SU-DHL-6 (cell line): ENCODE measurements around the gene CDKAL1.

Experiments used
- H2AFZ ChIP-seq: fragments of 200-600 bp; sonication (generic); 2 replicates; pipeline ENCODE4 v1.6.1; 2014; ENCODE audit warnings: low read depth, mild to moderate bottlenecking, moderate library complexity, mixed read lengths, antibody characterized with exemption, low read length; ENCODE audit not compliant: severe bottlenecking
- H3F3A ChIP-seq: fragments of 200-600 bp; shearing (Covaris generic); 2 replicates; pipeline ENCODE4 v1.6.0; 2016; ENCODE audit warnings: antibody characterized with exemption, mild to moderate bottlenecking; ENCODE audit not compliant: insufficient read depth
- H3K27ac ChIP-seq: fragments of 200-600 bp; sonication (generic); 2 replicates; pipeline ENCODE4 v1.5.1; 2016; ENCODE audit warnings: low read depth, mild to moderate bottlenecking, low read length, moderate library complexity, mixed read lengths
- H3K27me3 ChIP-seq: fragments of 200-600 bp; sonication (generic), shearing (Covaris generic); 2 replicates; pipeline ENCODE4 v1.6.0; 2014; ENCODE audit warnings: mild to moderate bottlenecking, low read length
- H3K36me3 ChIP-seq: fragments of 200-600 bp; sonication (generic); 2 replicates; pipeline ENCODE4 v1.6.1; 2014; ENCODE audit warnings: mild to moderate bottlenecking, low read length, mixed read lengths
- H3K4me2 ChIP-seq: fragments of 300-600, 200-600 bp; shearing (Covaris generic), sonication (generic); 2 replicates; pipeline ENCODE4 v1.6.0; 2014; ENCODE audit warnings: low read length, low read depth, mild to moderate bottlenecking; ENCODE audit not compliant: poor library complexity, severe bottlenecking
- H3K4me3 ChIP-seq: fragments of 200-600 bp; sonication (generic); 2 replicates; pipeline ENCODE4 v1.5.1; 2014; ENCODE audit warnings: antibody characterized with exemption, low read length, mild to moderate bottlenecking, mixed read lengths; ENCODE audit not compliant: insufficient read depth, poor library complexity, severe bottlenecking
- H3K79me2 ChIP-seq: fragments of 200-600 bp; sonication (generic); 2 replicates; pipeline ENCODE4 v1.6.1; 2014; ENCODE audit warnings: mild to moderate bottlenecking, low read length, moderate library complexity; ENCODE audit not compliant: insufficient read depth
- H3K9ac ChIP-seq: fragments of 200-600 bp; sonication (generic); 2 replicates; pipeline ENCODE4 v1.7.0; 2014; ENCODE audit warnings: mild to moderate bottlenecking, low read length
- H3K9me2 ChIP-seq: fragments of 200-600 bp; sonication (generic); replicated peaks from 2 replicates; pipeline ENCODE4 v1.6.1; 2014; ENCODE audit warnings: low read length; ENCODE audit not compliant: insufficient read depth
- H3K9me3 ChIP-seq: fragments of 200-600 bp; sonication (generic); 2 replicates; pipeline ENCODE4 v1.6.1; 2014; ENCODE audit warnings: low read length, mixed read lengths; ENCODE audit not compliant: insufficient read depth
- H4K20me1 ChIP-seq: fragments of 200-600 bp; sonication (generic); 2 replicates; pipeline ENCODE4 v1.6.1; 2014; ENCODE audit warnings: low read depth, mild to moderate bottlenecking, antibody characterized with exemption, low read length, moderate library complexity, mixed read lengths
- EZH2phosphoT487 ChIP-seq: fragments of 200-600 bp; sonication (generic), shearing (Covaris generic); conservative IDR thresholded peaks from 2 replicates; pipeline ENCODE4 v1.6.1; 2018; ENCODE audit warnings: mild to moderate bottlenecking, antibody characterized with exemption, low read length, moderate library complexity, mixed read lengths
- TF ChIP-seq, protein P1 (sequence below): fragments of 200-600 bp; sonication (generic); IDR thresholded peaks from one replicate; pipeline ENCODE4 v1.5.1; 2017; ENCODE audit warnings: antibody characterized with exemption, mild to moderate bottlenecking, low read length, moderate library complexity; ENCODE audit not compliant: insufficient read depth, poor library complexity, severe bottlenecking

CDKAL1 gene

DNA sequence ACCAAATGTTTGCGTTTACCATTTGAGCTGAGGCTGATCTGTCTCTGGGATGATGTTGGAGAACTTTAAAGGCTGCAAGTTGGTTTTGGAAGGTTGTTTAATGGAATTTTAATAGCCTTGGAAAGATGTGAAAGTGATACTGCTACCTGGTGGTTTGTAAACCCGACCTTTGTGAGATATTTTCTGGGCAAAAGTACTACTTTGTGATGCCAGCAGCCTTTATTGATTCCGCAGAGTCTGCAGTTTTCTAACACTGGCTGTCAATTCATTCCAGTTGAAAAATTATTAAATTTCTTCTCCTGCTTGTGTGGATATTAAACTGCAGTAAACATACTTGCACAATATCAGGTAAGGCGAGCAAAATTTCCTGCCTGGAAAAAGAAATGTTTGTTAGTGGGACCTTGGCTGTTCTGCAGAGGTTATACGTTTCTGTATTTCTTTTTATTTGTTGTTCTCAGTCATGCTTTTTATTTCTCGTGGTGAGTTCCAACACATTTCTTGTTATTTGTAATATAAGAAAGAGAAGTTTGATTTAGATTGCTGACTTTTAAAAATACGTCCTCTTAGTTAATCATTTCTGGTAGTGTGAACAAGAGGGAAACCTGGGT is 322.5 kb downstream of the CDKAL1 start:
- Histone ChIP-seq H3K9me3 (no peaks in the 10 kb centered on the region), H3K9me2 (no peaks in the 10 kb centered on the region), H3F3A (no peaks in the 10 kb centered on the region), H3K4me2 (no peak overlapping the region), H3K36me3 (no peaks in the 10 kb centered on the region), H3K27ac (no peak overlapping the region), H3K4me3 (no peak overlapping the region), H2AFZ (no peak overlapping the region), H3K79me2 (no peaks in the 10 kb centered on the region), H3K9ac (no peak overlapping the region), H3K27me3 (no peaks in the 10 kb centered on the region), H4K20me1 (no peaks in the 10 kb centered on the region)
- TF ChIP-seq, protein P1, sequence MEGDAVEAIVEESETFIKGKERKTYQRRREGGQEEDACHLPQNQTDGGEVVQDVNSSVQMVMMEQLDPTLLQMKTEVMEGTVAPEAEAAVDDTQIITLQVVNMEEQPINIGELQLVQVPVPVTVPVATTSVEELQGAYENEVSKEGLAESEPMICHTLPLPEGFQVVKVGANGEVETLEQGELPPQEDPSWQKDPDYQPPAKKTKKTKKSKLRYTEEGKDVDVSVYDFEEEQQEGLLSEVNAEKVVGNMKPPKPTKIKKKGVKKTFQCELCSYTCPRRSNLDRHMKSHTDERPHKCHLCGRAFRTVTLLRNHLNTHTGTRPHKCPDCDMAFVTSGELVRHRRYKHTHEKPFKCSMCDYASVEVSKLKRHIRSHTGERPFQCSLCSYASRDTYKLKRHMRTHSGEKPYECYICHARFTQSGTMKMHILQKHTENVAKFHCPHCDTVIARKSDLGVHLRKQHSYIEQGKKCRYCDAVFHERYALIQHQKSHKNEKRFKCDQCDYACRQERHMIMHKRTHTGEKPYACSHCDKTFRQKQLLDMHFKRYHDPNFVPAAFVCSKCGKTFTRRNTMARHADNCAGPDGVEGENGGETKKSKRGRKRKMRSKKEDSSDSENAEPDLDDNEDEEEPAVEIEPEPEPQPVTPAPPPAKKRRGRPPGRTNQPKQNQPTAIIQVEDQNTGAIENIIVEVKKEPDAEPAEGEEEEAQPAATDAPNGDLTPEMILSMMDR = no peak
- TF ChIP-seq EZH2phosphoT487 = no peak

DNA sequence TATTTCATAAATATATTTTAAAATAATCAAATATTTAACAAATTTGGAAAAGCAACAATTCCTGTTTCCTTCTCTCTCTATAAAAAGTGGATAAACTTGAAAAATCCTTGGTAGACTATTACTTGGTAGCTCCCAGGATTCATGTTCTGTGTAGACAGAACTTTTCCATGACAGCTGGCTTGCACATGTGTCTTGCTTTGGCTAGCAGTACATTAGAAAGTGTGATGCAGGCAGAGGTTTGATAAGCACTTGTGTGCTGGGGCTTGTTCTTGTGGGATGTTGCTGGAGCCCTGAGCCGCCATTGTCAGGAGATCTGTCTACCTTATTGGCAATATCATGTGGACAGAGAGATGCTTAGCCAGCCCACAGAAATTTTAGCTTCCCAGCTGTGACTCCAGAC is 327.2 kb downstream of the CDKAL1 start:
- H3K9ac ChIP-seq = no peak overlapping the region
- no peaks in the 10 kb centered on the region for H3K27me3 ChIP-seq
- no peaks in the 10 kb centered on the region for H3K9me2 ChIP-seq
- no peaks in the 10 kb centered on the region for H3K79me2 ChIP-seq
- no peak for TF ChIP-seq EZH2phosphoT487
- H3K36me3 ChIP-seq = no peaks in the 10 kb centered on the region
- H3F3A ChIP-seq = no peaks in the 10 kb centered on the region
- H2AFZ ChIP-seq = no peak overlapping the region
- H3K27ac ChIP-seq = no peak overlapping the region
- no peak overlapping the region for H3K4me3 ChIP-seq
- H4K20me1 ChIP-seq = no peaks in the 10 kb centered on the region
- H3K4me2 ChIP-seq = no peak overlapping the region
- H3K9me3 ChIP-seq = no peaks in the 10 kb centered on the region

DNA sequence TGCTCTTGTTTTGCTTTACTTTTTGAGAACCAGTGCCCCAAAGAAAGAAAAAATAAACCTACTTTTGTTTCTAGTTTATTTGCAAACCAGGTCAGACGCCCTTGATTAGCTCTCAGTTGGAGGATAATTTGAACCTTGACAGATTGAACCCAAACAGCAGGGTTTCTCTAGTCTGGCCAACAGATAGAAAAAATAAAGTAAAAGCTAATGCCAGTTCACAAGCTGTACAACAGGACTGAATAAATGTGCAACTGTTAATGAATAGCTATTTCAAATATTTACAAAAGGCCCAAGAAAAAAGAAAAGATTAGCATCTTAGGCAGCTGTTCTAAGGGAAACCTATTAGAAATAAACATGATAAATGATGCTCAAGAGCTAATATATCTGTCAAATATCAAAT is 331.8 kb downstream of the CDKAL1 start:
- H3K4me3 ChIP-seq = no peak overlapping the region
- H3K27ac ChIP-seq = no peak overlapping the region
- TF ChIP-seq, protein P1 = no peak
- no peak for TF ChIP-seq EZH2phosphoT487
- H3K9ac ChIP-seq = no peak overlapping the region
- H3K9me3 ChIP-seq = no peaks in the 10 kb centered on the region
- no peak overlapping the region for H3K4me2 ChIP-seq
- no peaks in the 10 kb centered on the region for H3K79me2 ChIP-seq
- no peaks in the 10 kb centered on the region for H4K20me1 ChIP-seq
- no peaks in the 10 kb centered on the region for H3K36me3 ChIP-seq
- no peak overlapping the region for H2AFZ ChIP-seq
- H3K27me3 ChIP-seq = no peaks in the 10 kb centered on the region
- H3F3A ChIP-seq = no peaks in the 10 kb centered on the region
- H3K9me2 ChIP-seq = no peaks in the 10 kb centered on the region

DNA sequence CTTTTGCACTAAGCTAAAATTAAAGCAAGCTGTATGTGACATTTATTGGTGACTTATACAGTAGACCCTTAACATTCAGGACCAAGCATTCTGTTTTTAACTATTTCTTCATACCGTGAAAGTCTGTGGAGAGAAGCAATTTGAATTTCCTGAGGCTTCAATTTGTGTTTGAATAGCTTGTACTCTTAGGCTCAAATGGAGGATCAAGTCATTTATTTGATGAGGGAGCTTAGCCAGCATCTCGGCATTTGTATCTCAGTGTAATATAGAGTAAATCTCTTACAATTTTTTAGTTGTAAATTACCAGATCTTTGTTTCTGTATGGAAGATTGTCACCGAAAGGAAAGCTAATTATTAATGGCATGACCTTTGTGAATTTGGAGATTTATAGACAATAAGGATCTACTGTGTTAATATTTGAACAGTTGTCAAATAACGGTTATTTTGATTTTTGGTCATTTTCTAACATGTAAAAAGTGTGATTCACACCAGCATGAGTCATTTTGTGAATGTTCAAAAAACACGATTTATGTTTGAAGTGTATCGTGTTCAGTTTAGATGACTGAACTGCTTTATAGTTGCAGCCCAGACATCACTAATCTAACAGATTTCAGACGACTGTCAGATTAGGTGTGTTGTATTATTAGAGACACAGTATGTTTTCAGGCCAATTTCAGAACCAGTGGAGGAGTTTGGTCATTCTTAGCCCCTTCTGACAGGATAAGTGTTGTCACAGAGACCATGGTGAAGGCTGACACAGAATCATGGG is 332.9 kb downstream of the CDKAL1 start:
- Histone ChIP-seq H3K4me2 (no peak overlapping the region), H3K27me3 (no peaks in the 10 kb centered on the region), H3K9ac (no peak overlapping the region), H3K9me2 (no peaks in the 10 kb centered on the region), H3K79me2 (no peaks in the 10 kb centered on the region), H3K9me3 (no peaks in the 10 kb centered on the region), H2AFZ (no peak overlapping the region), H3K36me3 (no peaks in the 10 kb centered on the region), H3F3A (no peaks in the 10 kb centered on the region), H4K20me1 (no peaks in the 10 kb centered on the region), H3K4me3 (no peak overlapping the region), H3K27ac (no peak overlapping the region)
- TF ChIP-seq, protein P1 = no peak
- no peak for TF ChIP-seq EZH2phosphoT487
